ENCODE measurements around the gene ADAMTS19.

Gene ADAMTS19

GRCh38 chr5:129670957-129671500, 210.9 kb downstream of the ADAMTS19 start:
- H3K4me3 ChIP-seq (ENCODE audit: low read depth, low read length): no peak overlapping the region
- TF ChIP-seq CTCF (IDR thresholded peaks at IDR 0.05; ENCODE audit: borderline replicate concordance, insufficient read depth, low read depth, low read length): no peak

- no peak for TF ChIP-seq CTCF (IDR thresholded peaks at IDR 0.05; ENCODE audit: borderline replicate concordance, insufficient read depth, low read depth, low read length)
- H3K4me3 ChIP-seq (ENCODE audit: low read depth, low read length): no peak overlapping the region
These were observed 211.9 kb downstream of the ADAMTS19 start for GRCh38 chr5:129672006-129672405.

GRCh38 chr5:129679671-129680070, 219.6 kb downstream of the ADAMTS19 start:
- no peak for TF ChIP-seq CTCF (IDR thresholded peaks at IDR 0.05; ENCODE audit: borderline replicate concordance, insufficient read depth, low read depth, low read length)
- H3K4me3 ChIP-seq (ENCODE audit: low read depth, low read length): no peak overlapping the region

- no peak for TF ChIP-seq CTCF (IDR thresholded peaks at IDR 0.05; ENCODE audit: borderline replicate concordance, insufficient read depth, low read depth, low read length)
- no peak overlapping the region for H3K4me3 ChIP-seq (ENCODE audit: low read depth, low read length)
These were observed 227.8 kb downstream of the ADAMTS19 start for GRCh38 chr5:129687941-129688340.

- TF ChIP-seq CTCF (IDR thresholded peaks at IDR 0.05; ENCODE audit: borderline replicate concordance, insufficient read depth, low read depth, low read length): no peak
- H3K4me3 ChIP-seq (ENCODE audit: low read depth, low read length): no peak overlapping the region
These were observed 228.9 kb downstream of the ADAMTS19 start for GRCh38 chr5:129689045-129689444.

- no peak for TF ChIP-seq CTCF (IDR thresholded peaks at IDR 0.05; ENCODE audit: borderline replicate concordance, insufficient read depth, low read depth, low read length)
These were observed 231.1 kb downstream of the ADAMTS19 start for GRCh38 chr5:129691220-129691619.

GRCh38 chr5:129696636-129697035, 236.5 kb downstream of the ADAMTS19 start:
- no peak for TF ChIP-seq CTCF (IDR thresholded peaks at IDR 0.05; ENCODE audit: borderline replicate concordance, insufficient read depth, low read depth, low read length)
- no peak overlapping the region for H3K4me3 ChIP-seq (ENCODE audit: low read depth, low read length)

More at GRCh38 chr5:129691220-129691619, 231.1 kb downstream of the ADAMTS19 start:
- no peak overlapping the region for H3K4me3 ChIP-seq (ENCODE audit: low read depth, low read length)
